ENCODE data around the gene XRN1.
"Not testable (repeated sequence)": the region's sequence is repeated elsewhere in the genome, so short reads cannot be mapped to it uniquely, and the experiment has no call there.

GRCh38 chr3:142352698-142353097, 95.1 kb downstream of the XRN1 start:
- not testable (repeated sequence) for TF ChIP-seq CTCF (IDR thresholded peaks at IDR 0.05); POLR2AphosphoS5 (IDR thresholded peaks at IDR 0.05; ENCODE audit: low read depth, low read length)

Data from Panc1 (cell line).